Measurements from ENCODE around the gene MEOX2. TPM values are rescaled to one million over a fixed set of nuclear protein-coding genes. Genes with fewer than 3 reads are reported as not detected.

Gene MEOX2
- total RNA-seq, 1 experiment from 2014 or later = not detected

- H3K79me2 ChIP-seq (ENCODE audit: insufficient read depth, low read length) = no peaks in the 10 kb centered on the region
- no peak overlapping the region for H2AFZ ChIP-seq (ENCODE audit: low read length)
- H3K27ac ChIP-seq (ENCODE audit: insufficient read length, low read depth, low read length) = no peak overlapping the region
- no peaks in the 10 kb centered on the region for H3K27me3 ChIP-seq (ENCODE audit: insufficient read depth, low read length)
- H4K20me1 ChIP-seq (ENCODE audit: control insufficient read depth, insufficient read depth, insufficient read length) = no peaks in the 10 kb centered on the region
- no peak overlapping the region for H3K4me3 Mint-ChIP-seq
- no peak overlapping the region for H2BK15ac ChIP-seq (ENCODE audit: low read depth, low read length)
- H2BK120ac ChIP-seq (ENCODE audit: low read depth, low read length, poor library complexity, severe bottlenecking) = no peak overlapping the region
- no peaks in the 10 kb centered on the region for H3K23me2 ChIP-seq (ENCODE audit: insufficient read length, low read depth, low read length, poor library complexity, severe bottlenecking)
- H3K27ac Mint-ChIP-seq = no peak overlapping the region
- H3K9me3 Mint-ChIP-seq = peaks cover 13 to 20% of the 10 kb centered on the region in 2 experiments
- H2BK12ac ChIP-seq (ENCODE audit: insufficient read length, low read depth, low read length) = no peak overlapping the region
- no peaks in the 10 kb centered on the region for H3K27me3 Mint-ChIP-seq (ENCODE audit: low read depth)
- no peaks in the 10 kb centered on the region for H3K79me1 ChIP-seq (ENCODE audit: insufficient read depth, low read depth, low read length, poor library complexity, severe bottlenecking)
- H2AK5ac ChIP-seq (ENCODE audit: insufficient read length, low read length) = no peak overlapping the region
- H3K4me1 Mint-ChIP-seq = 0 out of 4 replicates have a peak, but pooled peaks cover 0 to 5% of the 10 kb centered on the region in 2 experiments
- H3K23ac ChIP-seq (ENCODE audit: insufficient read length, low read depth, low read length) = no peak overlapping the region
- no peak overlapping the region for H4K5ac ChIP-seq (ENCODE audit: insufficient read length, low read depth, low read length)
- no peak overlapping the region for H3K14ac ChIP-seq (ENCODE audit: insufficient read depth, low read length)
- no peak overlapping the region for H2BK5ac ChIP-seq (ENCODE audit: insufficient read length, low read length)
- no peak for DNase-seq
- no peak overlapping the region for H3K9ac ChIP-seq (ENCODE audit: extremely low read depth, insufficient read length, low read length)
- H3K36me3 Mint-ChIP-seq (ENCODE audit: insufficient read depth in 1 of 3, low read depth in 3 of 3) = peaks cover 5 to 13% (median 12%) of the 10 kb centered on the region in 3 experiments
- no peak overlapping the region for H3K4ac ChIP-seq (ENCODE audit: low read depth, low read length)
- no peak for TF ChIP-seq CTCF (conservative IDR thresholded peaks at IDR 0.05)
- no peak overlapping the region for H3K56ac ChIP-seq (ENCODE audit: insufficient read length, low read depth, low read length)
- H3T11ph ChIP-seq (ENCODE audit: low read length) = no peak overlapping the region
- no peak overlapping the region for H3K18ac ChIP-seq (ENCODE audit: insufficient read length, low read depth, low read length)
- H4K91ac ChIP-seq (ENCODE audit: insufficient read length, low read depth, low read length) = no peak overlapping the region
- H3K4me1 ChIP-seq (ENCODE audit: insufficient read depth, low read length) = no peaks in the 10 kb centered on the region
- no peak overlapping the region for H2BK20ac ChIP-seq (ENCODE audit: low read depth, low read length, poor library complexity, severe bottlenecking)
- no CpG with 5 or more reads among the region's 3 CpGs for WGBS (ENCODE audit: extremely low coverage, insufficient read length, low lambda C conversion rate)
- H3K9me3 ChIP-seq (ENCODE audit: control insufficient read depth, low read depth, low read length) = peaks cover 4% of the 10 kb centered on the region
- H4K8ac ChIP-seq (replicated peaks; ENCODE audit: insufficient read length, low read depth, low read length) = no peak overlapping the region
- H3K4me2 ChIP-seq (ENCODE audit: insufficient read depth, insufficient read length, low read length) = no peak overlapping the region
Measured at GRCh38 chr7:15581352-15581951, 105.0 kb downstream of the MEOX2 start.
